HUES6 (cell line): ENCODE data around the gene CXXC5.

Experiments
- H3K27ac ChIP-seq: 2 replicates; pipeline ENCODE4 v1.7.0; 2013; ENCODE audit warnings: low read depth, mild to moderate bottlenecking, low read length, inconsistent platforms
- H3K27me3 ChIP-seq: 2 replicates; pipeline ENCODE4 v1.6.1; 2013; ENCODE audit warnings: low read length; ENCODE audit not compliant: control insufficient read depth, insufficient read depth
- H3K36me3 ChIP-seq: 2 replicates; pipeline ENCODE4 v1.6.1; 2013; ENCODE audit warnings: low read length; ENCODE audit not compliant: control insufficient read depth, insufficient read depth
- H3K4me1 ChIP-seq: 2 replicates; pipeline ENCODE4 v1.6.1; 2013; ENCODE audit warnings: low read length; ENCODE audit not compliant: control insufficient read depth, insufficient read depth
- H3K4me3 ChIP-seq: 2 replicates; pipeline ENCODE4 v1.5.1; 2013; ENCODE audit warnings: low read depth, low read length
- H3K9ac ChIP-seq: one replicate; pipeline ENCODE4 v1.6.1; 2013; ENCODE audit warnings: mild to moderate bottlenecking, low read length
- H3K9me3 ChIP-seq: 2 replicates; pipeline ENCODE4 v1.6.1; 2013; ENCODE audit warnings: low read depth, low read length; ENCODE audit not compliant: control insufficient read depth, insufficient read depth

Gene CXXC5

GRCh38 chr5:139684881-139685749 is 37.0 kb downstream of the CXXC5 start:
- Histone ChIP-seq H3K4me3 (no peak overlapping the region), H3K27ac (no peak overlapping the region), H3K9me3 (no peaks in the 10 kb centered on the region), H3K4me1 (peaks cover 81% of the 10 kb centered on the region), H3K9ac (peak overlapping the region; percentile 43), H3K36me3 (peaks cover 46% of the 10 kb centered on the region), H3K27me3 (no peaks in the 10 kb centered on the region)

- Histone ChIP-seq H3K9me3 (no peaks in the 10 kb centered on the region), H3K4me3 (no peak overlapping the region), H3K4me1 (peaks cover 88% of the 10 kb centered on the region), H3K36me3 (peaks cover 38% of the 10 kb centered on the region), H3K27me3 (no peaks in the 10 kb centered on the region), H3K27ac (no peak overlapping the region), H3K9ac (no peak overlapping the region)
Measured at GRCh38 chr5:139685886-139686285, 37.7 kb downstream of the CXXC5 start.

DNA sequence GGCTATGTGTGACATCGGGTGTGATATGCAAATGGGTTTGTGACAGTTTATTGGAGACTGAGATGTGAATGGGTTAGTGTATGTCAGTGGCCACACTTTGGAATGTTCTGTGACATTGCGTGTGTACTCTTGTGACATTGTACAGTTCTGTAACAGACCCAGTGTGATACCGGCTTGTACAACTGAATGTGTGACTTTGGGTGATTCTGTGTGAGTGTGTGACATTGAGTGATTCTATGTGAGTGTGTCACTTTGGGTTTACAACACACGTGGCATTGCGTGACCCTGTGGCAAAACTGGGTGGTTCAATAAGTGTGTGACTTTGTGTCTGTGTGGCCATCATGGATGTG is 38.2 kb downstream of the CXXC5 start:
- H3K27me3 ChIP-seq, result no peaks in the 10 kb centered on the region
- no peaks in the 10 kb centered on the region for H3K9me3 ChIP-seq
- H3K9ac ChIP-seq, result peak overlapping the region; percentile 22
- H3K4me3 ChIP-seq, result no peak overlapping the region
- peaks cover 93% of the 10 kb centered on the region for H3K4me1 ChIP-seq
- no peak overlapping the region for H3K27ac ChIP-seq
- peaks cover 34% of the 10 kb centered on the region for H3K36me3 ChIP-seq

- Histone ChIP-seq H3K4me1 (peaks cover 91% of the 10 kb centered on the region), H3K36me3 (peaks cover 28% of the 10 kb centered on the region), H3K27me3 (no peaks in the 10 kb centered on the region), H3K9me3 (no peaks in the 10 kb centered on the region), H3K4me3 (no peak overlapping the region), H3K9ac (peak overlapping the region; percentile 22), H3K27ac (no peak overlapping the region)
Measured at GRCh38 chr5:139686706-139687441, 38.7 kb downstream of the CXXC5 start.

- no peak overlapping the region for H3K4me3 ChIP-seq
- H3K9me3 ChIP-seq, result no peaks in the 10 kb centered on the region
- H3K27ac ChIP-seq, result no peak overlapping the region
- H3K4me1 ChIP-seq, result peaks cover 88% of the 10 kb centered on the region
- H3K27me3 ChIP-seq, result no peaks in the 10 kb centered on the region
- H3K36me3 ChIP-seq, result peaks cover 21% of the 10 kb centered on the region; the same call in 1 of the 2 replicates
- no peak overlapping the region for H3K9ac ChIP-seq
Measured at GRCh38 chr5:139687656-139688055, 39.5 kb downstream of the CXXC5 start.

- H3K27ac ChIP-seq, result no peak overlapping the region
- no peak overlapping the region for H3K9ac ChIP-seq
- peaks cover 17% of the 10 kb centered on the region; the same call in 1 of the 2 replicates for H3K36me3 ChIP-seq
- no peak overlapping the region for H3K4me3 ChIP-seq
- peaks cover 87% of the 10 kb centered on the region for H3K4me1 ChIP-seq
- H3K27me3 ChIP-seq, result no peaks in the 10 kb centered on the region
- H3K9me3 ChIP-seq, result no peaks in the 10 kb centered on the region
Measured at GRCh38 chr5:139688088-139688702, 40.0 kb downstream of the CXXC5 start.

DNA sequence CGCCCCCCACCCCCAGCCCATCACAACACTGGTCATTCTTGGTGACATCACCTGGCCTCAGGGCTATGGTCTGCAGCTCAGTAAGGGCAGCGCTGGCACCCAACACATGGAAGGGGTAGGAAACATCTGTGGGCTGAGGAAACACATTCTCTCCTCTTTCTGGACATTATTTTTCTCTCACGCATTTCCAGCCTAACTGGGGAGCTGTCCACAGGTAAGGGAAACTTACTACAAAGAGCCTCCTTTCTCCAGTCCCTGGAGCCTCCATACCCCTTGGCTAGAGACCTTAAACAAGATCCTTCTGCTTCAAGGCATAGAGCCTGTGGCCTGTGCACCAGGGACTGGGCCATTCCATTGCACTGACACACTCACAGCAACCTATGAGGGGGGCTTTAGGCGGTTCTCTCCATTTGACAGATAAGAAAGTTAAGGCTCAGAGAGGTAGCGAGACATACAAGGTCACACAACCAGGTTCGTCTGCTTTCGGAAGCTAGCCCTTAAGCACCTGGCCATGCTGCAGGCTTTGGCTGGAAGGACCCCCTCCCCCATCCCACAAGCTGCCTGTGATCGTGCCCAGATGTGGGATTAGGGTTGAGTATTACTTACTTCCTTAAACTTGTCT is 40.7 kb downstream of the CXXC5 start:
- no peak overlapping the region for H3K4me3 ChIP-seq
- no peak overlapping the region for H3K9ac ChIP-seq
- peaks cover 14% of the 10 kb centered on the region; the same call in 1 of the 2 replicates for H3K36me3 ChIP-seq
- no peaks in the 10 kb centered on the region for H3K9me3 ChIP-seq
- peaks cover 80% of the 10 kb centered on the region for H3K4me1 ChIP-seq
- H3K27ac ChIP-seq, result no peak overlapping the region
- no peaks in the 10 kb centered on the region for H3K27me3 ChIP-seq

DNA sequence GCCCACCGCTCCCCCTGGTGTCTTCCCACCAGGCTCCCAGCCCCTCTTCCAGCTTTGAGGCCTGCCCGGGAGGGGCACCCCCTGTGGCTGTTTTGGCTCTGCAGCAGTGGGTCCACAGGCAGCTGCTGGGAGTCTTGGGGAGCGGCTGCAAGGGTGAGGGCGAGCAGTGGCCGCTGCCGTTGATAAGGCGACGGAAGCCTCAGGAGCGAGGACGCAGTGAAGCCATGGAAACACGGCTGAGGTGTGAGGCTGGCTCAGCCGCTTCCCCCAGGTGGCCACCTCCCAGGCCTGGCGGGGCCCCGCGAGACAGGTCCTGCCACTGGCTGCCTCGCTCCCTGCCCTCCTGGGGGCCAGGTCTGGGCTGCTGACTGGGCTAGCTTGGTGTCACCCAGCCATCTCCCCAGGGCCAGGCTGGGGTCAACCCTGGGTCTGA is 41.5 kb downstream of the CXXC5 start:
- H3K4me3 ChIP-seq, result no peak overlapping the region
- H3K4me1 ChIP-seq, result peaks cover 72% of the 10 kb centered on the region
- H3K27ac ChIP-seq, result no peak overlapping the region; the same call in 1 of the 2 replicates
- peaks cover 9% of the 10 kb centered on the region; the same call in 1 of the 2 replicates for H3K36me3 ChIP-seq
- H3K9me3 ChIP-seq, result no peaks in the 10 kb centered on the region
- H3K27me3 ChIP-seq, result no peaks in the 10 kb centered on the region
- H3K9ac ChIP-seq, result peak overlapping the region; percentile 1

DNA sequence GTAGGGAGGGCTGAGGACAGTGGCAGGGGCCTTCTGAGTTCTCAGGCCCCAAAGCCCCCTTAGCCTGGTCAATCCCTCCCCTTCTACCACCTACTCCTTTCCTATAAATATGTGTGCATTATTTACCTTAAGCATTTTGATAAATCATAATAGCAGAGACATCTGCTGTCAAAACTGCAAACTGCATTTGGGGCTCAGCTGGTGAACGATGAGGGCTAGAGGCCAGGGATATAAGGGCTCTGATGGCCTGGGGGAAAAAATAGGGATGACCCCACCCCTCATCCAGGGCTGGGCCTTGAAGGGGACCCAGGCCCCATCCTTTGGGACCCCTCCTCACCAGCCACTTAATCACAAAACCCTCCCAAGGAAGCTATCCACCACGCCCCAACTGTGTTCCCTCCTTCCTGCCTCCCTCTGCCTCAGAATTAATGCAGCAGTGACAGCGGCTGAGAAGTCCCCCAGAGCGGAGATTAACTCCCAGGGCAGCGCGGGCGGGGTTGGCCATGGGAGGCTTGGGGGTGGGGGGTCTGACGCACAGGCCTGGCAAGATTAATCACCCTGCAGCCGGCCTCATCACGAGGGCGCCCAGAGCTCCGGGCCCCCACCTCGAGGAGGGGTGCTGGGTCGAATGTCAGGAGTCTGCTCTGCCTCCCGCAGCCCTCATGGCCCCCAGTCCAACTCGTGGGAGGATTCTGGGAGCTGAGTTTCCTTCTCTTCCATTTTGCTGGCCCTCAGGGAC is 42.1 kb downstream of the CXXC5 start:
- Histone ChIP-seq H3K4me1 (peaks cover 66% of the 10 kb centered on the region), H3K27me3 (no peaks in the 10 kb centered on the region), H3K4me3 (no peak overlapping the region), H3K36me3 (peaks cover 9% of the 10 kb centered on the region; the same call in 1 of the 2 replicates), H3K9me3 (no peaks in the 10 kb centered on the region), H3K9ac (peak overlapping the region; percentile 15), H3K27ac (no peak overlapping the region)
